Measurements from ENCODE around the gene CSNK1D.
A peak's percentile ranks its signal among the peaks of the same experiment; 100 is the strongest.
"Not testable (repeated sequence)": the region's sequence is repeated elsewhere in the genome, so short reads cannot be mapped to it uniquely, and the experiment has no call there.

The CSNK1D gene

DNA sequence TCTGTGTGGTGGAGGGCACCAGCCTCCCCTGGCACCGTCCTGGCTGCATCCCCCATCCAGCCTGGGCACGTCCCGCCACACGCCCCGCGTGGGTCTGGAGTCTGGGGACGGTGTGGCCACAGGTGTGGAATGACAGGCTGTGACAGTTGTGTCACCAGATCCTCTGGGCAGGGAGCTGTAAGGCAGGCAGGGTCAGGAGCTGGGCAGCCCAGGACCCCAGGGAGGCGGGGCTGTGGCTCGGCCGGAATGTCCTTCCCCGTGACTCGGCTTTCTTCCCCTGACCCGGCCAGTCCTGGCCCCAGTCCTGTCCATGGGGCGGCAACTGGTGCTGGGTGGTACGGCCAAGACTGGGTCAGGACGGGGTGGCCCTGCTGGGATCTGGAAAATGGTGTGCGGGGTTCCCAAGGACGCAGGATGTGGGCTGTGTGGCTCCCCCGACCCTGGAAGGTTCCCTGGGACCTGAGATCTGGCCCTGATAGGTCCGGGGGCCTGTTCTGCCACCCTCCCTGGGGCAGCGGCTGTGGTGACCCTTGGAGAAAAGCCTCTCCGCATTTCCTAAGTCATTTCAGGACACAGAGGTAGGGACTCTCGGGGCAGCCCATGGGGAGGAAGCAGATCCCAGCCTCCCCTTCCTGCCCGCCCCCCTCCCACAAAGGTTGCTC is 48.0 kb downstream of the CSNK1D start:
- no peak for DNase-seq

DNA sequence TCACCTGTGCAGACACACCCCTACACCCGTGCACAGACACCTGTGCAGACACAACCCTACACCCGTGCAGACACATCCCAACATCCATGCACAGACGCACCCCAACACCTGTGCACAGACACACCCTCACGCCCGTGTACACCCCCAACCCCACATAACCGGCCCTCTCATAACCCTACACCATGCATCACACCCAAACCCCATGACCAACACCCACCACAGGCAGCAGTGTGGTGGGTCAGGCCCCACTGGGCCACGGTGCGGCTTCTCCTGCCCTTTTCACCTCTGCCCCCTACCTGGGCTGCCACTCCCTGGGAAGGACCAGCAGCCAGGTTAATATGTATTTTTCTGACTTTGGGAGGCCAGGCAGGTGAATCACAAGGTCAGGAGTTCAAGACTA is 48.8 kb downstream of the CSNK1D start:
- DNase-seq: no peak

- no peak for DNase-seq
These were observed 50.0 kb downstream of the CSNK1D start for GRCh38 chr17:82223517-82223916.

GRCh38 chr17:82222816-82223215 is 50.7 kb downstream of the CSNK1D start:
- DNase-seq: no peak

DNA sequence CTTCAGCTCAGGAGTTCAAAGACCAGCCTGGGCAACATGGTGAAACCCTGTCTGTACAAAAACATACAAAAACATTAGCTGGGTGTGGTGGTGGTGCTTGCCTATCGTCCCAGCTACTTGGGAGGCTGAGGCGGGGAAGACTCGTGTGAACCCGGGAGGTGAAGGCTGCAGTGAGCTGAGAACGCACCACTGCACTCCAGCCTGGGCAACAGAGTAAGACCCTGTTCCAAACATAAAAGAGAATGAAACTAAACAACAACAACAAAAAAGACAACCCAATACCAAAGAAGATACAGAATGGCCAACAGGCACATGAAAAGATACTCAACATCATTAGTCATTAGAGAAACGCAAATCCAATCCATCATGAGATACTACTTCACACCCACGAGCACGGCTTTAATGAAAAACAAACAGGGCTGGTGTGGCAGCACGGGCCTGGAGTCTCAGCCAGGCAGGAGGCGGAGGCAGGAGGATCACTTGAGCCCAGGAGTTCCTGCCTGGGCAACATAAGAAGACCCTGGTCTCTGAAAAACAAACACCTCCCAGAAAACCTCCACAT is 52.1 kb downstream of the CSNK1D start:
- no peak for DNase-seq

DNA sequence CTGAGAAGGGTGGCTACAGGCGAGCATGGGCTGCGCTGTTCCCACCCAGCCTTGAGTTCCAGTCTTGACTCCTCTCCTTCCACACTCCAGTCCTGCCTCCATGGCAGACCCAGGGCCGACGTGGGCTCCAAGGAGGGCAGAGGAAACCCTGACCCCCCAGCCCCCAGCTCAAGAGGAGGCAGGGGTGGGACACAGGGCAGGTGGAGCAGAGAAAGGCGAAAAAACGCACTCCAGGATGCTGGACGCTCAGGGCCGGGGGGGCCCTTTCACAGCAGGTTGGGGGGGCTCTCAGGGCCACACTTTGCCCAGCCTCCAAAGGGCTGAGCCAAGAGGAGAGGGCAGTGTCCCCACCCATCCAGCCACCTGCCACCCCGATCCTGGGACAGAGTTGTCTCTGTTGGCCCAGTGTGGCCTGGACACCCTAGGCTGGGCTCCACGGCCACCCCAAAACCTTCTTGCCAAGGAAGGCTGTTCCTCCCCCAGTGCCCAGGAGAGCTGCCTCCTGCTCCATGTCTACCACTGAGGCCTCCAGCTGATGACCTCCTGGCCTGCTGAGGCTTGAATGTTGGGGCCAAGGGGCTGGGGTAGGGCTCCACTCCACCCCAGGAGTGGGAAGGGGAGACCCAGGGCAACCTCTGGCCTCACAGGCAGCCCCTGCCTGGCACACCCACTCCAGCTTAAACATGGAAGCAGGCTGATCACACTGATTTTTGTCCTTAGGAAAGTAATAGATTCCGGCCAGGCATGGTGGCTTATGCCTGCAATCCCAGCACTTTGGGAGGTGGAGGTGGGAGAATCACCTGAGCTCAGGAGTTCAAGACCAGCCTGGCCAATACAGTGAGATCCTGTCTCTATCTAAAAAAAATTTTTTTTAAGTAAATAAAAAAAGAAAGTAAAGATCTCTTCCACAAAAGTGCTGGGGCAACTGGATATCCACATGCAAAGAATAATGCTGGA is 53.5 kb downstream of the CSNK1D start:
- DNase-seq: no peak

DNA sequence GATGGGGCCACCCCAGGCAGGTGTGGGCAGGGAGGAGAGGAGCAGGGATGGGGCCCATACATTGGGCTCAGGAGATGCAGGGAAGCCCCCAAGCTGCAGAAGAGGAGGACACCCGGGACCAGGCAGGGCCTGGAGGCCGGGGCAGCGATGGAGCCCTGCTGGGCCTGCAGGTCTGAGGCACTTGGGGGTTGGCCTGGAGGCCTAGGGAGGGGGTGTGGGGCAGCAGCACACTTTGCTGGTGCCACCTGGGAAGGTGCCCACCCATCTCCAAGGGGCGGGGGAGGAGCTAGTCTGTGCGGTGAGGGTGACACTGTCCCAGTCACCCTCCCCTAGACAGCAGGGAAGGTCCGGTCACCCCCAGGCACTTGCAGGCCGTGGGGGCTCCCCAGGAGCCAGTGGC is 54.4 kb downstream of the CSNK1D start:
- no peak for DNase-seq

GRCh38 chr17:82218349-82219075 is 55.0 kb downstream of the CSNK1D start:
- DNase-seq: no peak

DNA sequence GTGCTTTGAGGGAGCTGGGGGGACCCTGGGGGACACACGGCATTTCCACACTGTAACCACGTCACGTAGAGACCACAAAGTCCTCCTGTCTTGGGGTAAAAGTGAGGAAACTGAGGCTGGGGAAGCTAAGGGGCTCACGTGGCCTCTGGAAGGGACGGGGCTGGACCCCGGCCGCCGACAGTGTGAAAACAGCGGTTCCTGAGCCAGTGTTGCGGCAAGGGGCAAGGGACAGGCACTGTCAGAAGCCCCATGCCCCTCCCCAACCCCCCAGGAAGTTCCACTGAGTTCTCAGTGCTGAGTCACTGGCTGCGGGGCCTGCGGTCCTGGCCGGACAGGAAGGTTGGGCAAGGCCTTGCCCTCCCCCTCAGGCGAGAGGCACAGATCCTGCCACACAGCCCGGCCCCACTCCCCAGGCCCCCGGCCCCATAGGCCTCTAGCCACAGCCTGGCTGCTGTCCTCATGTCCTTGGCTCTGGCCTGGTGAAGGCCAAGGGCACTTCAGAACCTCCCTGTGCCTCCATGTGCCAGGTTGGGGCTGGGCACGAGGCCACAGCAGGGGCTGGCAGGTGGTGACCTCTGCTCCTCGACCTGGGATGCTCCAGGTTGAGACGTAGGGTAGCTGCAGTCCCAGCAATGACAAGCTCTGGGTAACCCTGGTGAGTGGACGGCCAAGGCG is 55.8 kb downstream of the CSNK1D start:
- DNase-seq: no peak

DNA sequence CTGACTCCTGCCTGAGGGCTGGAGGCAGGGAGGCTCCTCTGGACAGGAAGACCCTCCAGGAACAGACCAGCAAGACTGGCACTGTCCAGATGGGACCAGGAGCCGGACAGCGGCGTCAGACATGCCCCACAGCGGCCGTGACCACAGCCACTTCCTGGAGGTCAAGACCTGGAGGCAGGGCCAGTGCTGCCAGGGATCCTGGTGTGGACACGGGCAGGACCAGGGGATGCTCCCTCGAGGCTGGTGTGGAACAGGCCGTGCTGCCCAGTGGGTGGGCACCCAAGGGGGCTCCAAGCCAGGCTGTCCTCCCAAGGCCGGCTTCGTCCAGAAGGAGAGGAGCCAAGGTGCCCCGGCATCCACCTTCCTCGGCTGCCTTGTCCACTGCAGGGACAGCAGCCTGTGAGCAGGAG is 56.4 kb downstream of the CSNK1D start:
- no peak for DNase-seq

DNA sequence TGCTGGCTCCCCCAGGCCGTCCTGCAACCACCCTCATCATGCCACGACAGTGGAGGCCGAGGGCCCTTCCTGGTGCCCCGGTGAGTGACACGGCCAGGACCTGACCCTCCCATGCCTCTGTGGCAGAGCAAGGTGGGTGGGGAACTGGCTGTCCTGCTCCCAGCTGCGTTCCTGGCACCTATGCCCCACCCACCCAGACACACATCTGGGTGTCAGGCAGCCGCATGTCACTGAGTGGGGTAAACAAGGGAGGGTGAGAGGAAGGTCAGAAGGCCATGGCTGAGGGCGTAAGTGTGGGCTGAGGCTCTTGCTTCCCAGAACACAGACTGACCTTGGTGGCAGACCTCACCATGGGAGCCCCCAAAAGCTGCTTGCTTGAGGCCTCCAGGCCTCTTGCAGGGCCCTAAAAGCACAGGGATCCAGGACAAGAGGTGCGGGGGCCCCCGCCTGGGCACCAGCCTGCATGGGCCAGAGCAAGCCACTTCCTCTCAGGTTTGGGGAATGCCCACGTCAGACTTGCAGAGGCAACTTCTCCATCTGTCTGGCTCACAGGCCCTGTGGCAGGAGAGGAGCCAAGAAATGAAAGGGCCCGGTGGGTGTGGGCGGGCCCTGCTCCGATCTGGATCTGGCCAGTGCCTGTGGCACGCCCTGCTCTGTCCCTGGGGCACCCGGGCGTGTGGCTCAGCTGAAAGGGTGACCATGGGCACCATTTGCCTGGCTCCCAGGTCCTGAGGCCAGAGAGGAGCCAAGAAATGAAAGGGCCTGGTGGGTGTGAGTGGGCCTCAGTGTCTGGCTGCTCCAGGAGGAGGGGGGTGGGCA is 57.0 kb downstream of the CSNK1D start:
- DNase-seq: no peak

- DNase-seq: no peak
These were observed 57.6 kb downstream of the CSNK1D start for GRCh38 chr17:82215972-82216300.

GRCh38 chr17:82215095-82215971 is 58.2 kb downstream of the CSNK1D start:
- no peak for DNase-seq

- no peak for DNase-seq
These were observed 59.4 kb downstream of the CSNK1D start for GRCh38 chr17:82214012-82214628.

DNA sequence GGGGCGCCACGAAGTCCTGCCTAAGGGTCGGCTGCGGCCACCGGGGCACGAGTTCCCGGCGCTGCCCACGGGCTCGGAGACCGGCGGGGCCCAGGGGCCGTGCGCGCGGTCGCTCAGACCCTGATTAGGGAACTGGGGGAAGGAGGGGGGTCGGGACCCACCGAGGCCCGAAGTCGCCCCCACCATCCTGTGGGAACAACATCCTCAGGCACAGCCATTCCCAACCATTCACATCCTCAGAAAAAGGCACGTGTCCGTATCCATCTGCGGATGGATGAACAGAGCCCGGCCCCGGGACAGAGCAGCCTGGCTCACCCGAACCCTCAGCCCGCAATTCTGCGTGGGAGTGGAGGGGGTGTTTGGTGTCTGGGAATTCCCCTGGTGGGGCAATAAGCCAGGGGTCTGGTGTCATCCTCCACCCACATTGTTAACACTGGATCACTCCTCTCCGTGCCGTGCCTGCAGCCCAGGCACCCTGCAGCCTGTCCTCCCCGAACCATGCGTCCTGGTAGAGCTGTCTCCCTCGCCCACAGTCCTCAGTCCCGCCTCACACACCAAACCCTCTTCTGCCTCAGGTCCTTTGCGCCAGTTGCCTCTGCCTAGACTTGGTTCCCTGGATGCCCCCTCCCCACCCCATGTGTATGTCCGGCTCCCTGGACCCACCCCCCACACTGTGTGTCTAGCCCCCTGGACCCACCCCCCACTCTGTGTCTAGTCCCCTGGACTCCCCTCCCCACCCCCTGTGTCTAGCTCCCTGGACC is 60.1 kb downstream of the CSNK1D start:
- DNase-seq: peak; percentile 68

DNA sequence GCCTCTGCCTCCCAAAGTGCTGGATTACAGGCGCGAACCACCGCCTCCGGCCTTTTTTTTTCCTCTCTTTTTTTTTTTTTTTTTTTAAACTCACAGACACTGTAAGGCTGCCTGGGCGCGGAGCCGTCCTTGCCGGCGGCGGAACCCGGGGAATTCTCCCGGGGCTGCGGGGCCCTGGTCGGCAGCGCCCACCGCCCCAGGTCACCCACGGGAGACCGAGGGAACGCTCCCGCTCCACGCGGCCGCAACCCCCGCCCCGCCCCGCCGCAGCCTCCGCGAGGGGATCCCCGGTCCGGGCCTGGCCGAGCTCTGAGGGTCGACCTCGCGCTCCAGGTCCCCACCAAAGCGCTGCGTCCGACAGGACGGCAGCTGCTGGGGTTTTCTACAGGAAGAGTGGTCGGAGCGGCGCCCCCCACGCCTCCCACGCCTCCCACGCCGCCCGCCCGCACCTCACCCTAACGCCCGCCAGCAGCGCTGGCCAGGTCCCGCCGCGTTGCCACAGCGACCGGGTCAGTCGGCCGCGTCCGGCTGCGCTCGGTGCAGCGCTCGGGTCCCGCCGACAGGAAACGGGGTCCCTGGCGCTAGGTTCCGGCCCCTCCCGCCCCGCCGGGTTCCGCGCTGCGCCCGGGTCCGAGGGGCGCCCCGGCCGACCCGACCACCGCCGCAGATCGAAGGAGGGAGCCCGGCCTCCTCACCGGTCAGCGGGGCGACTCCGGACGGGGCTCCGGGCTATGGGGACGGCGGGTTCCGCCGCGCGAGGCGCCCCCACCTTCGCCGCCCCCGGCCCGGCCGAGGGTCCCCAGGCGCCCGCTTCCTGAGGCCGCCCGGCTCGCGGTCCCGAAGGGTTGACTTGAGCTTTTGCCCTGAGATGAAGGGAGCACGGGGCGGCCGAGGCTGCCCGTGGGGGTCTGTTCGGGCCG is 60.9 kb downstream of the CSNK1D start, which contains the start of gene CCDC57:
Gene CCDC57 (minus strand): TSS at position 512 of the 920 bp plus-strand sequence. CDS start 10,898 bp downstream, outside the sequence.
- peak; percentile 21 for DNase-seq

GRCh38 chr17:82210655-82211054 is 62.8 kb downstream of the CSNK1D start:
- DNase-seq: not testable (repeated sequence)
